PFSK-1 (cell line): Measurements from ENCODE around the gene OS9.

Experiments
- FOXP2 ChIP-seq: optimal IDR thresholded peaks from 2 replicates; pipeline ENCODE3; 2011; ENCODE audit warnings: borderline replicate concordance, control low read depth, inconsistent platforms; ENCODE audit not compliant: insufficient read depth; ENCODE audit errors: extremely low read length, extremely low read depth
- POLR2AphosphoS5 ChIP-seq: IDR thresholded peaks from 2 replicates; pipeline ENCODE4 v1.6.1; 2012; ENCODE audit warnings: low read depth, mild to moderate bottlenecking, control low read depth, low read length, moderate library complexity
- REST ChIP-seq, 2 experiments: IDR thresholded peaks; 2 replicates each; pipeline versions ENCODE4 v1.6.1 to v1.8.0; 2011 to 2012; ENCODE audit warnings: low read depth in 2 of 2, low read length in 2 of 2, control low read depth in 1 of 2, inconsistent platforms in 1 of 2, mild to moderate bottlenecking in 1 of 2, moderate library complexity in 1 of 2; ENCODE audit not compliant: insufficient read depth in 1 of 2
- SIN3A ChIP-seq: IDR thresholded peaks from 2 replicates; pipeline ENCODE4 v1.6.1; 2012; ENCODE audit warnings: mild to moderate bottlenecking, low read length, moderate library complexity, borderline replicate concordance; ENCODE audit not compliant: insufficient read depth
- TAF1 ChIP-seq: IDR thresholded peaks from 2 replicates; pipeline ENCODE4 v1.6.1; 2012; ENCODE audit warnings: low read length, control low read depth, borderline replicate concordance; ENCODE audit not compliant: insufficient read depth

OS9 gene

GRCh38 chr12:57765003-57765697 is 71.2 kb downstream of the OS9 start:
- TF ChIP-seq SIN3A, result no peak
- no peak for TF ChIP-seq POLR2AphosphoS5
- no peak for TF ChIP-seq REST (IDR thresholded peaks at IDR 0.05; ENCODE audit: insufficient read depth in 1 of 2, low read depth in 2 of 2, low read length in 2 of 2)
- TF ChIP-seq TAF1, result no peak
- no peak for TF ChIP-seq FOXP2

GRCh38 chr12:57765698-57766463 is 71.9 kb downstream of the OS9 start:
- TF ChIP-seq FOXP2 (no peak), SIN3A (no peak), REST (IDR thresholded peaks at IDR 0.05; ENCODE audit: insufficient read depth in 1 of 2, low read depth in 2 of 2, low read length in 2 of 2) (no peak), POLR2AphosphoS5 (no peak), TAF1 (no peak)

DNA sequence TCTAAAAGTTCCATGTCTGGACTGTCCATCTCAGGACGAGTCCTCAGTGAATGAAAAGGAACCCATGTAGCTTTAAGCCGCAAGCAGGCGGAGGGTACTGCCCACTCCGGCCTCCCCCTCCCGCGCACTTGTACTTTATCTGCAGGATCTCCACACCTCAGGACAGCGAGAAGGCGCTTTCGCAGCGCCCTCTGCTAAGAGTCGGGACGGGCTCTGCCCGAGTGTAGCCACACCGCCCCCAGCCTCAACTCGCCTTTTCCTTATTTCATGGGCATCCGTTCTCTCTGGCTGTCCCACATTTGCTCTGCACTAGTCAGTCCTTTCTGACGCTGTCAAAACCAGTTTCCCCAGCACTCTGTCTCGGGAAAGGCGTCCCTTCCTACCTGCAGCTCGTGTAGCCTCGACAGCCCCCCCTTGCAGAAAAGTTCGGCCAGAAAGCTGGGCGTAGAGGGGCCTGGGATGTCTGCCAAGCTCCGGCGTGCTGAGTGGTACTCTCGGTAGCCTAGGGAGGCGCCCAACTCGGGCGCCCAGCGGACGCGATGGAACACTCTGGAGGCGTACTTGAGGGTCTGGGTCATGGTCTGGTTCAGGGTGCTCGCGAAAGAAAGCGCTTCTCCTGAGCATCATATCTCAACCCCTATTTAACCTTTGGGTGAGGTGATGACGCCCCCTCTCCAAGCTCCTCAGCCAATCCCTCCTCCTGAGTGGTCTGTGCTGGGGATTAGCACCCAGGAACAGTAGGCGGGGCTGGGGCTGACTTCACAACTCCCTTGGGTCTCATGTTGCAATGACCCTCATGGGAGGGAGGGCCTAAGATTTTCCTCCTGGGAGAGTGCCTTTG is 72.8 kb downstream of the OS9 start, which contains the start of gene CYP27B1:
TSS of gene CYP27B1 (minus strand) at position 615 of the 841 bp plus-strand sequence. CDS start at position 578, 37 bp downstream.
- TF ChIP-seq POLR2AphosphoS5 (0 out of 2 replicates have a peak, but pooled peaks have one; percentile 15), TAF1 (no peak), FOXP2 (no peak), SIN3A (no peak), REST (IDR thresholded peaks at IDR 0.05; ENCODE audit: insufficient read depth in 1 of 2, low read depth in 2 of 2, low read length in 2 of 2) (no peak)

DNA sequence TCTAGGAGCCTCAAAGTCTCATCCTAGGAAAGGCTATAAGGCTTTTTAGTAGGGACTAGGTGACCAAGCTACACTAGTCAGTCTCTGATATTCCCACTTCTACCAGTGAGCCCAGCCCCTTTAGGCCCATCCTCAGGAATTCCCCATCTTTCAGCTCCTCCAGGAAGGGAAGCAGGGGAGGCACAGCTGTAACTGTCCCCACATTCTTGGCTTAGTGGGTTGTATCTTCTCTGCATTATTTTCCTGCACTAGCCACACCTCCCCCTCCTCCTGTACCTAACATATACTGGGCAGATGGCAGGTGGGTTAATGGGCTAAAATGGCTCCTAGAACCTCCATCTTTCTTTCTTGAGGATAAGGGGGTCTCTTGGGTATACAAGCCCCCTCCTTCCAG is 73.4 kb downstream of the OS9 start:
- no peak for TF ChIP-seq POLR2AphosphoS5
- TF ChIP-seq TAF1, result no peak
- no peak for TF ChIP-seq REST (IDR thresholded peaks at IDR 0.05; ENCODE audit: insufficient read depth in 1 of 2, low read depth in 2 of 2, low read length in 2 of 2)
- TF ChIP-seq SIN3A, result no peak
- TF ChIP-seq FOXP2, result no peak
